K562 (cell line): ENCODE results near the gene EIF2S3. TPM values are rescaled to one million over a fixed set of nuclear protein-coding genes. Genes with fewer than 3 reads are reported as not detected.
A peak's percentile ranks its signal among the peaks of the same experiment; 100 is the strongest.

ENCODE experiments used
- ATAC-seq: fragments of 200-7000 bp; cut with Tn5 transposase; 3 replicates; pipeline ENCODE4 v1.9.1; 2020; ENCODE audit warnings: moderate library complexity
- BruUV-seq: library from RNA; stranded (reverse); fragments of 400-500 nt; replicated peaks from 2 replicates; lab custom pipeline; 2021; lab: Mats Ljungman, UMichigan
- CTCF ChIA-PET: fragments of 300-600 bp; formaldehyde crosslinking; extraction: SDS; loops from one replicate; lab custom pipeline; 2021; ENCODE audit warnings: low intra/inter-chr PET ratio; lab: Yijun Ruan, JAX
- POLR2A ChIA-PET: fragments of 300-600, 350-650 bp; sonication (Branson Sonifier 250); formaldehyde crosslinking; extraction: SDS; loops from one replicate; lab custom pipeline; 2021; ENCODE audit warnings: antibody characterized with exemption, inconsistent platforms; lab: Yijun Ruan, JAX
- DNase-seq, 4 experiments: peaks; one replicate each; pipeline versions ENCODE4 v3.0.0 to v3.0.0-alpha.2; 2011 to 2018; ENCODE audit warnings: low spot score in 3 of 4, mixed read lengths in 3 of 4; ENCODE audit errors: extremely low read depth in 1 of 4
- FAIRE-seq: peaks from 2 replicates; lab custom pipeline; 2011; peaks lifted over from hg19 to GRCh38; lab: Jason Lieb, UNC
- H2AFZ ChIP-seq: 2 replicates; pipeline ENCODE4 v1.6.0; 2011; ENCODE audit warnings: low read depth, low read length, control low read depth, inconsistent platforms
- H3K27ac ChIP-seq: fragments of 200-600 bp; 3 replicates; pipeline ENCODE4 v1.8.0; 2011; ENCODE audit warnings: low read depth, mild to moderate bottlenecking, control low read depth, inconsistent platforms, low read length, moderate library complexity, mixed read lengths; ENCODE audit errors: extremely low read depth
- H3K27me3 ChIP-seq, 2 experiments: fragments of 300-600 bp in 1 of 2; 2 replicates in 1 of 2; 3 replicates in 1 of 2; pipeline versions ENCODE4 v1.6.0 to v1.8.0; 2011; ENCODE audit warnings: inconsistent platforms in 2 of 2, low read length in 2 of 2, mild to moderate bottlenecking in 1 of 2, mixed read lengths in 1 of 2, moderate library complexity in 1 of 2; ENCODE audit not compliant: control insufficient read depth in 2 of 2, insufficient read depth in 2 of 2
- H3K36me3 ChIP-seq: fragments of 300-600 bp; 3 replicates; pipeline ENCODE4 v1.8.0; 2011; ENCODE audit warnings: mild to moderate bottlenecking, low read length, inconsistent platforms; ENCODE audit not compliant: control insufficient read depth, insufficient read depth
- H3K4me1 ChIP-seq, 2 experiments: fragments of 200-600 bp in 1 of 2; replicated peaks in 1 of 2; 2 replicates in 1 of 2; 3 replicates in 1 of 2; pipeline versions ENCODE4 v1.5.1 to v1.8.0; 2011; ENCODE audit warnings: inconsistent platforms in 2 of 2, low read length in 2 of 2, mild to moderate bottlenecking in 1 of 2, mixed read lengths in 1 of 2, moderate library complexity in 1 of 2; ENCODE audit not compliant: control insufficient read depth in 2 of 2, insufficient read depth in 2 of 2
- H3K4me2 ChIP-seq: 2 replicates; pipeline ENCODE4 v1.6.1; 2011; ENCODE audit warnings: low read length, control low read depth, inconsistent platforms, mixed read lengths; ENCODE audit not compliant: insufficient read depth
- H3K4me3 ChIP-seq: fragments of 200-600 bp; sonication (generic), shearing (Covaris generic); 2 replicates; pipeline ENCODE4 v1.5.1; 2016; ENCODE audit warnings: control low read depth, inconsistent platforms
- H3K79me2 ChIP-seq: fragments of 200-600 bp; 3 replicates; pipeline ENCODE4 v1.8.0; 2011; ENCODE audit warnings: low read length, inconsistent platforms; ENCODE audit not compliant: control insufficient read depth, insufficient read depth
- H3K9ac ChIP-seq, 2 experiments: 2 replicates each; pipeline versions ENCODE4 v1.6.0 to v1.6.1; 2011; ENCODE audit warnings: low read depth in 2 of 2, low read length in 2 of 2, control low read depth in 1 of 2, inconsistent platforms in 1 of 2, mild to moderate bottlenecking in 1 of 2, mixed read lengths in 1 of 2; ENCODE audit not compliant: insufficient read depth in 1 of 2
- H3K9me1 ChIP-seq: one replicate; pipeline ENCODE4 v1.6.0; 2011; ENCODE audit warnings: inconsistent platforms, mild to moderate bottlenecking, low read length, moderate library complexity; ENCODE audit not compliant: control insufficient read depth, insufficient read depth
- H3K9me3 ChIP-seq: replicated peaks from 2 replicates; pipeline ENCODE4 v1.5.1; 2011; ENCODE audit warnings: low read depth, low read length, inconsistent platforms; ENCODE audit not compliant: control insufficient read depth, insufficient read depth
- H4K20me1 ChIP-seq: replicated peaks from 2 replicates; pipeline ENCODE4 v1.6.1; 2011; ENCODE audit warnings: low read length, inconsistent platforms, mixed read lengths; ENCODE audit not compliant: control insufficient read depth, insufficient read depth
- ARID1B ChIP-seq: fragments of 450-650 bp; IDR thresholded peaks from 2 replicates; pipeline ENCODE4 v1.6.1; 2016; ENCODE audit warnings: antibody characterized with exemption, mild to moderate bottlenecking, inconsistent platforms
- BDP1 ChIP-seq: IDR thresholded peaks from 3 replicates; pipeline ENCODE4 v1.6.1; 2011; ENCODE audit not compliant: insufficient read length, insufficient read depth
- CTBP1 ChIP-seq: fragments of 450-650 bp; IDR thresholded peaks from 2 replicates; pipeline ENCODE4 v1.6.1; 2016; ENCODE audit warnings: borderline replicate concordance
- DPF2 ChIP-seq: fragments of 450-650 bp; IDR thresholded peaks from 2 replicates; pipeline ENCODE4 v1.6.1; 2016
- GTF2A2 ChIP-seq: IDR thresholded peaks from 2 replicates; pipeline ENCODE4 v1.6.1; 2016; ENCODE audit warnings: mild to moderate bottlenecking, missing genetic modification characterization, missing compliant biosample characterization
- HNRNPLL ChIP-seq: fragments of 200-400 bp; formaldehyde crosslinking; IDR thresholded peaks from 2 replicates; pipeline ENCODE4 v1.6.1; 2017; ENCODE audit warnings: low read length, low read depth, mild to moderate bottlenecking; ENCODE audit not compliant: poor library complexity, severe bottlenecking
- JUND ChIP-seq, 2 experiments: IDR thresholded peaks; 2 replicates in 1 of 2; 3 replicates in 1 of 2; pipeline ENCODE4 v1.6.1; 2011; ENCODE audit warnings: borderline replicate concordance in 2 of 2, low read depth in 2 of 2, low read length in 2 of 2, improper control_type of control experiment in 1 of 2, missing biosample characterization in 1 of 2, missing genetic modification characterization in 1 of 2, missing genetic modification reagents in 1 of 2
- NCOA2 ChIP-seq, 2 experiments: fragments of 450-650 bp; IDR thresholded peaks; 2 replicates each; pipeline ENCODE4 v1.6.1; 2018; ENCODE audit warnings: mild to moderate bottlenecking in 2 of 2, moderate library complexity in 1 of 2; ENCODE audit not compliant: partially characterized antibody in 2 of 2
- PHTF2 ChIP-seq: fragments of 250-450 bp; sonication (Bioruptor Pico); IDR thresholded peaks from 2 replicates; pipeline ENCODE4 v1.5.0; 2021; ENCODE audit warnings: mild to moderate bottlenecking
- SMAD3 ChIP-seq: fragments of 450-650 bp; formaldehyde crosslinking; conservative IDR thresholded peaks from 2 replicates; pipeline ENCODE4 v1.4.0; 2020; ENCODE audit warnings: mild to moderate bottlenecking
- SMARCA4 ChIP-seq: fragments of 450-650 bp; IDR thresholded peaks from 2 replicates; pipeline ENCODE4 v1.6.1; 2016
- SOX6 ChIP-seq: fragments of 450-650 bp; IDR thresholded peaks from 2 replicates; pipeline ENCODE4 v1.6.1; 2014; ENCODE audit warnings: mild to moderate bottlenecking
- TCF3 ChIP-seq: sonication (generic); formaldehyde crosslinking; IDR thresholded peaks from 2 replicates; pipeline ENCODE4 v1.4.0; 2020; ENCODE audit warnings: mild to moderate bottlenecking, missing genetic modification reagents
- TRIM28 ChIP-seq: fragments of 450-650 bp; IDR thresholded peaks from 2 replicates; pipeline ENCODE4 v1.6.1; 2017
- ZNF224 ChIP-seq: sonication (generic); formaldehyde crosslinking; IDR thresholded peaks from 2 replicates; pipeline ENCODE4 v1.8.0; 2022; ENCODE audit warnings: mild to moderate bottlenecking, missing genetic modification reagents
- ZNF316 ChIP-seq: fragments of 450-650 bp; IDR thresholded peaks from 2 replicates; pipeline ENCODE4 v1.6.1; 2016
- ZNF644 ChIP-seq: fragments of 200-800 bp; sonication (Bioruptor generic); IDR thresholded peaks from 2 replicates; pipeline ENCODE4 v1.6.1; 2016; ENCODE audit warnings: low read depth, missing genetic modification characterization, missing compliant biosample characterization
- WGBS: fragments of 100-300 bp; shearing (Covaris generic); methylation state at CpG from one replicate; pipeline ENCODE4 v1.1.6; 2016; ENCODE audit warnings: low coverage, mixed read lengths; ENCODE audit not compliant: insufficient coverage; ENCODE audit errors: missing lambda C conversion rate; 5-methylcytosine and 5-hydroxymethylcytosine counted together
- in situ Hi-C: fragments of 300-500 bp; cut with MboI; formaldehyde crosslinking; loops from 4 replicates; pipeline ENCODE4 v1.15.0; 2018; ENCODE audit warnings: inconsistent platforms, mixed read lengths
- intact Hi-C: fragments of 100-400 bp; cut with micrococcal nuclease; formaldehyde crosslinking; loops from 2 replicates; pipeline ENCODE4 v1.14.2; 2022
- polyA plus RNA-seq, 8 experiments: library from polyadenylated mRNA; depleted of rRNA in 4 of 8; stranded (reverse) in 5 of 8; unstranded in 3 of 8; fragments of >200 nt; fragmentation: Nextera tagmentation in 2 of 8; fragmentation: Illumina TruSeq in 1 of 8; extraction: Ambion mirVana in 2 of 8; extraction: Trizol in 1 of 8; gene quantifications; 2 replicates each; pipeline versions ENCODE4 v1.2.1 to v1.2.3, GENCODE V29; 2011 to 2014; ENCODE audit warnings: inconsistent platforms in 1 of 8, missing spikeins in 1 of 8
- total RNA-seq, 7 experiments: library from RNA; depleted of rRNA in 6 of 7; stranded (reverse); fragments of >200 nt in 6 of 7; fragmentation: Illumina TruSeq in 2 of 7; extraction: Trizol in 2 of 7; gene quantifications; 2 replicates each; pipeline versions ENCODE4 v1.2.1 to v1.2.3, GENCODE V29; 2011 to 2021; ENCODE audit warnings: low replicate concordance in 1 of 7
- TF ChIP-seq, protein P1 (sequence below): fragments of 450-650 bp; IDR thresholded peaks from 2 replicates; pipeline ENCODE4 v1.6.1; 2016
- TF ChIP-seq, protein P2 (sequence below), 2 experiments: fragments of 450-650 bp in 1 of 2; IDR thresholded peaks; 2 replicates each; pipeline ENCODE4 v1.6.1; 2011 to 2017; ENCODE audit warnings: low read depth in 2 of 2, antibody characterized with exemption in 1 of 2, borderline replicate concordance in 1 of 2, low read length in 1 of 2, mild to moderate bottlenecking in 1 of 2, mixed read lengths in 1 of 2; ENCODE audit not compliant: control insufficient read depth in 1 of 2
- TF ChIP-seq, protein P3 (sequence below): sonication (generic); formaldehyde crosslinking; IDR thresholded peaks from 2 replicates; pipeline ENCODE4 v1.9.0; 2022; ENCODE audit warnings: mild to moderate bottlenecking, missing genetic modification reagents

Gene EIF2S3
- total and polyA plus RNA-seq, 9 of the 15 experiments (the other 6 are each of a cell fraction or from before 2014, with no cell fraction given), result 148 to 439 (median 275) TPM

DNA sequence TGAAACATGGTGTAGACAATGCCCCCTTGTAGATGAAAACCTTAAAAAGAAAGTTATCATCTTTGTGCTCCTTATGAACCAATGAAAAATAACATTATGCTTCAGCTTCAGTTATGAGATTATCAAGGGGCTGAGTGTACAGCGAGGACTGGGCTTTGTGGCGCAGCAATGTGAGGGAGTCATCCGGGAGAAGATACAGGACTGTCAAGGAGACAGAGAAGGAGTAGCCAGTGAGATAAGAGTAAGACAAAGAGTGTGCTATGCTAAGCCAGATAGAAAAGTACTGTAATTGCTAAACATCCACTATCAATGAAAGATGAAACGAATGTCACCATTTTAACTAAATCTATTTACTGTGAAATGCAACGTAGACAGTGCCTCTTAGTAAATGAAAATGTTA is 24.2 kb upstream of the EIF2S3 start:
- ATAC-seq, result peak; percentile 83
- ChIA-PET CTCF (interaction anchor here (0.6 kb wide), 1 partner anchor 75 kb away, joined by 3 read pairs; no protein-coding TSS in a partner anchor), POLR2A (interaction anchor here (1.5 kb wide), 1 partner anchor 11 kb away, joined by 4 read pairs; no protein-coding TSS in a partner anchor)
- Histone ChIP-seq H3K27me3 (no peaks in the 10 kb centered on the region), H3K9me1 (no peaks in the 10 kb centered on the region), H2AFZ (peak overlapping the region; percentile 62), H4K20me1 (no peaks in the 10 kb centered on the region), H3K36me3 (no peaks in the 10 kb centered on the region), H3K4me1 (peaks cover 6 to 15% of the 10 kb centered on the region in 2 experiments), H3K4me3 (no peak overlapping the region), H3K9me3 (no peaks in the 10 kb centered on the region), H3K79me2 (peaks cover 6% of the 10 kb centered on the region; the same call in 2 of the 3 replicates), H3K4me2 (peak overlapping the region; percentile 21; the same call in 1 of the 2 replicates), H3K27ac (no peak overlapping the region), H3K9ac (no peak overlapping the region; a peak in 1 of 4 replicates)
- BruUV-seq, result no TSS peak
- WGBS, result 4% methylated on average over 5 of the region's 5 CpGs
- FAIRE-seq, result peak; percentile 69
- in situ Hi-C loops, result no loop called here
- intact Hi-C loops, result no loop called here
- DNase-seq, result peak in 2 of 4 experiments; percentile 64 to 67
- TF ChIP-seq ZNF224 (CRISPR knock-in tag) (no peak), JUND (IDR thresholded peaks at IDR 0.05; ENCODE audit: borderline replicate concordance, low read depth, low read length) (no peak), JUND (tag; IDR thresholded peaks at IDR 0.05; ENCODE audit: borderline replicate concordance, low read depth, low read length) (peak; percentile 11; the same call in 1 of the 3 replicates), ARID1B (peak; percentile 44; the same call in 1 of the 2 replicates), HNRNPLL (no peak), ZNF316 (no peak), DPF2 (peak; percentile 64), TCF3 (peak; percentile 37; the same call in 1 of the 2 replicates), NCOA2 (IDR thresholded peaks at IDR 0.05; ENCODE audit: partially characterized antibody in 2 of 2) (no peak), SMARCA4 (peak; percentile 42; the same call in 1 of the 2 replicates), SOX6 (peak; percentile 66), GTF2A2 (tag) (no peak), TRIM28 (no peak), PHTF2 (no peak), CTBP1 (peak; percentile 59; the same call in 1 of the 2 replicates), SMAD3 (CRISPR knock-in tag) (no peak), ZNF644 (tag) (no peak), BDP1 (no peak)
- TF ChIP-seq, protein P1, sequence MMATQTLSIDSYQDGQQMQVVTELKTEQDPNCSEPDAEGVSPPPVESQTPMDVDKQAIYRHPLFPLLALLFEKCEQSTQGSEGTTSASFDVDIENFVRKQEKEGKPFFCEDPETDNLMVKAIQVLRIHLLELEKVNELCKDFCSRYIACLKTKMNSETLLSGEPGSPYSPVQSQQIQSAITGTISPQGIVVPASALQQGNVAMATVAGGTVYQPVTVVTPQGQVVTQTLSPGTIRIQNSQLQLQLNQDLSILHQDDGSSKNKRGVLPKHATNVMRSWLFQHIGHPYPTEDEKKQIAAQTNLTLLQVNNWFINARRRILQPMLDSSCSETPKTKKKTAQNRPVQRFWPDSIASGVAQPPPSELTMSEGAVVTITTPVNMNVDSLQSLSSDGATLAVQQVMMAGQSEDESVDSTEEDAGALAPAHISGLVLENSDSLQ, result 0 out of 2 replicates have a peak, but pooled peaks have one; percentile 46
- TF ChIP-seq, protein P2, sequence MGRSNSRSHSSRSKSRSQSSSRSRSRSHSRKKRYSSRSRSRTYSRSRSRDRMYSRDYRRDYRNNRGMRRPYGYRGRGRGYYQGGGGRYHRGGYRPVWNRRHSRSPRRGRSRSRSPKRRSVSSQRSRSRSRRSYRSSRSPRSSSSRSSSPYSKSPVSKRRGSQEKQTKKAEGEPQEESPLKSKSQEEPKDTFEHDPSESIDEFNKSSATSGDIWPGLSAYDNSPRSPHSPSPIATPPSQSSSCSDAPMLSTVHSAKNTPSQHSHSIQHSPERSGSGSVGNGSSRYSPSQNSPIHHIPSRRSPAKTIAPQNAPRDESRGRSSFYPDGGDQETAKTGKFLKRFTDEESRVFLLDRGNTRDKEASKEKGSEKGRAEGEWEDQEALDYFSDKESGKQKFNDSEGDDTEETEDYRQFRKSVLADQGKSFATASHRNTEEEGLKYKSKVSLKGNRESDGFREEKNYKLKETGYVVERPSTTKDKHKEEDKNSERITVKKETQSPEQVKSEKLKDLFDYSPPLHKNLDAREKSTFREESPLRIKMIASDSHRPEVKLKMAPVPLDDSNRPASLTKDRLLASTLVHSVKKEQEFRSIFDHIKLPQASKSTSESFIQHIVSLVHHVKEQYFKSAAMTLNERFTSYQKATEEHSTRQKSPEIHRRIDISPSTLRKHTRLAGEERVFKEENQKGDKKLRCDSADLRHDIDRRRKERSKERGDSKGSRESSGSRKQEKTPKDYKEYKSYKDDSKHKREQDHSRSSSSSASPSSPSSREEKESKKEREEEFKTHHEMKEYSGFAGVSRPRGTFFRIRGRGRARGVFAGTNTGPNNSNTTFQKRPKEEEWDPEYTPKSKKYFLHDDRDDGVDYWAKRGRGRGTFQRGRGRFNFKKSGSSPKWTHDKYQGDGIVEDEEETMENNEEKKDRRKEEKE (IDR thresholded peaks at IDR 0.05; ENCODE audit: borderline replicate concordance in 1 of 2, control insufficient read depth in 1 of 2, low read depth in 2 of 2, low read length in 1 of 2), result no peak
- TF ChIP-seq, protein P3, sequence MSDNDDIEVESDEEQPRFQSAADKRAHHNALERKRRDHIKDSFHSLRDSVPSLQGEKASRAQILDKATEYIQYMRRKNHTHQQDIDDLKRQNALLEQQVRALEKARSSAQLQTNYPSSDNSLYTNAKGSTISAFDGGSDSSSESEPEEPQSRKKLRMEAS (CRISPR knock-in tag), result no peak
